ENCODE measurements around the gene PLEKHG4. TPM values are rescaled to one million over a fixed set of nuclear protein-coding genes. Genes with fewer than 3 reads are reported as not detected.
A peak's percentile ranks its signal among the peaks of the same experiment; 100 is the strongest.

PLEKHG4 gene
- total RNA-seq, 1 experiment from 2014 or later: 5.5 TPM

DNA sequence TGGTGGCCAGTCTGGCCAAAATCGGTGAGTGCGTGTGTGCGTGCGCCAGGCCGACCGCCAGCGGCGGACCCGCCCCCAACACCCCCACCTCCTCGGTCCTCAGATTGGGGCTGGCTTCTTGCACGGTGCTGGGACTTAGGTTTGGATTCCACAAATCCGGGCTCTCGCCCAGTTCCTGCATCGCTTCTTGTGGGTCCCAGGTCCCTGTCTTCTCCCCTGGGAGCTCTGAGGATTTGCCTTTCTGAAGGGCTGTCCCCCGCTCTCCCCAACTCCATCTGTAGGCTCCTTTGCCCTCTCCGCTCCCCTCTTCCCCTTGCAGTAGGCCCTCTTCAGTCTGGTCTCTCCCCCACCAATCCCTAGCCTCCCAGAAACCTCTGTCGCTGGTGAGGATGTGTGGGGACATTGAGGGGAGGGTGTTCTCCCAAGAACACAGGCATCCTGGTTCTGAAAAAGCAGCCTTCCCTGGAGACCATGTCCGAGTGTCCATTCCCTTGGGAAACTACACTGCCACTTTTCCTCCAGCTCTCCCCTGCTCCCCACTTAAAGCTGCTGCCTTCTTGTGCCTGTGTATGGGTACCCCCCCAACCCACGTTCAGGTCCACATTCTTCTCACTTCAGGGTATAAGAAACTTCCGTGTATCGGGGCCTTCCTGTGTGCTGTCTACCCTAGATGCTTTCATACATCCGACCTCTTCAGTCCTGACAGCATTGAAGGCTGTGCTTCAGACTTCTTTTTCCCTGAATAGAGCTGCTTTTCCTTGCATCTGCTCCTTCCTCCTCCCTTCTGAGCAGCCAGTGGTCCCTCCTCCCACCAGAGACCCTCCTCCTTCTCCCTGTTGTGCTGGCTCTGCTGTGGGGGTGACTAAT lies 29.9 kb upstream of the PLEKHG4 start:
- TF ChIP-seq, protein P1, sequence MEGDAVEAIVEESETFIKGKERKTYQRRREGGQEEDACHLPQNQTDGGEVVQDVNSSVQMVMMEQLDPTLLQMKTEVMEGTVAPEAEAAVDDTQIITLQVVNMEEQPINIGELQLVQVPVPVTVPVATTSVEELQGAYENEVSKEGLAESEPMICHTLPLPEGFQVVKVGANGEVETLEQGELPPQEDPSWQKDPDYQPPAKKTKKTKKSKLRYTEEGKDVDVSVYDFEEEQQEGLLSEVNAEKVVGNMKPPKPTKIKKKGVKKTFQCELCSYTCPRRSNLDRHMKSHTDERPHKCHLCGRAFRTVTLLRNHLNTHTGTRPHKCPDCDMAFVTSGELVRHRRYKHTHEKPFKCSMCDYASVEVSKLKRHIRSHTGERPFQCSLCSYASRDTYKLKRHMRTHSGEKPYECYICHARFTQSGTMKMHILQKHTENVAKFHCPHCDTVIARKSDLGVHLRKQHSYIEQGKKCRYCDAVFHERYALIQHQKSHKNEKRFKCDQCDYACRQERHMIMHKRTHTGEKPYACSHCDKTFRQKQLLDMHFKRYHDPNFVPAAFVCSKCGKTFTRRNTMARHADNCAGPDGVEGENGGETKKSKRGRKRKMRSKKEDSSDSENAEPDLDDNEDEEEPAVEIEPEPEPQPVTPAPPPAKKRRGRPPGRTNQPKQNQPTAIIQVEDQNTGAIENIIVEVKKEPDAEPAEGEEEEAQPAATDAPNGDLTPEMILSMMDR (IDR thresholded peaks at IDR 0.05; ENCODE audit: unreplicated experiment): no peak
- CTCF ChIA-PET: interaction anchor here (1.0 to 3.3 kb wide), 3 partner anchors 11 to 36 kb away, joined by 3 to 21 read pairs (median 3); no protein-coding TSS in a partner anchor
- H3K4me1 Mint-ChIP-seq (ENCODE audit: low read depth, unreplicated experiment): peaks cover 38% of the 10 kb centered on the region
- H3K4me3 Mint-ChIP-seq (ENCODE audit: low read depth, unreplicated experiment): peak overlapping the region; percentile 94
- peak; percentile 40 for DNase-seq
- no peak overlapping the region for H3K27ac Mint-ChIP-seq (ENCODE audit: unreplicated experiment)
- peaks cover 38% of the 10 kb centered on the region for H3K27me3 Mint-ChIP-seq (ENCODE audit: unreplicated experiment)
- no TSS peak for BruUV-seq (replicated peaks)
- intact Hi-C loops (cut with micrococcal nuclease; ENCODE audit: unreplicated experiment): no loop called here
- H3K9me3 Mint-ChIP-seq (ENCODE audit: low read depth, unreplicated experiment): no peaks in the 10 kb centered on the region
- H3K36me3 Mint-ChIP-seq (ENCODE audit: insufficient read depth, unreplicated experiment): peaks cover 47% of the 10 kb centered on the region

DNA sequence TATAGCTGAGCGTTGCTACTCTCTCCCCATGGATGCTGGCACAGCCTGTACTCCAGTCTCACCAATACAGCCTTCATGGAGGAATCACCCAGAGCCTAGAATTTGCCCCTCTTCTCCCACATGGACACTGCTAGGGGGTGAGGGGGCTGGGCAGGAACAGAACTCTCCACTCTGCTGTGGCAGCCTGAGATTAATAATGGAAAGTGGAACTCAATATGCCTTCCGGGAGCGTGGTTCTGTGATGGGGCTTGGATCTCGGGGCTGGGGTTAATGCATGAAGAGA lies 29.3 kb upstream of the PLEKHG4 start:
- peaks cover 32% of the 10 kb centered on the region for H3K4me1 Mint-ChIP-seq (ENCODE audit: low read depth, unreplicated experiment)
- no TSS peak for BruUV-seq (replicated peaks)
- TF ChIP-seq, protein P1 (IDR thresholded peaks at IDR 0.05; ENCODE audit: unreplicated experiment): no peak
- no peak for DNase-seq
- peaks cover 38% of the 10 kb centered on the region for H3K27me3 Mint-ChIP-seq (ENCODE audit: unreplicated experiment)
- CTCF ChIA-PET: no interaction called here
- intact Hi-C loops (cut with micrococcal nuclease; ENCODE audit: unreplicated experiment): no loop called here
- H3K4me3 Mint-ChIP-seq (ENCODE audit: low read depth, unreplicated experiment): peak overlapping the region; percentile 94
- peaks cover 41% of the 10 kb centered on the region for H3K36me3 Mint-ChIP-seq (ENCODE audit: insufficient read depth, unreplicated experiment)
- H3K27ac Mint-ChIP-seq (ENCODE audit: unreplicated experiment): no peak overlapping the region
- H3K9me3 Mint-ChIP-seq (ENCODE audit: low read depth, unreplicated experiment): no peaks in the 10 kb centered on the region

DNA sequence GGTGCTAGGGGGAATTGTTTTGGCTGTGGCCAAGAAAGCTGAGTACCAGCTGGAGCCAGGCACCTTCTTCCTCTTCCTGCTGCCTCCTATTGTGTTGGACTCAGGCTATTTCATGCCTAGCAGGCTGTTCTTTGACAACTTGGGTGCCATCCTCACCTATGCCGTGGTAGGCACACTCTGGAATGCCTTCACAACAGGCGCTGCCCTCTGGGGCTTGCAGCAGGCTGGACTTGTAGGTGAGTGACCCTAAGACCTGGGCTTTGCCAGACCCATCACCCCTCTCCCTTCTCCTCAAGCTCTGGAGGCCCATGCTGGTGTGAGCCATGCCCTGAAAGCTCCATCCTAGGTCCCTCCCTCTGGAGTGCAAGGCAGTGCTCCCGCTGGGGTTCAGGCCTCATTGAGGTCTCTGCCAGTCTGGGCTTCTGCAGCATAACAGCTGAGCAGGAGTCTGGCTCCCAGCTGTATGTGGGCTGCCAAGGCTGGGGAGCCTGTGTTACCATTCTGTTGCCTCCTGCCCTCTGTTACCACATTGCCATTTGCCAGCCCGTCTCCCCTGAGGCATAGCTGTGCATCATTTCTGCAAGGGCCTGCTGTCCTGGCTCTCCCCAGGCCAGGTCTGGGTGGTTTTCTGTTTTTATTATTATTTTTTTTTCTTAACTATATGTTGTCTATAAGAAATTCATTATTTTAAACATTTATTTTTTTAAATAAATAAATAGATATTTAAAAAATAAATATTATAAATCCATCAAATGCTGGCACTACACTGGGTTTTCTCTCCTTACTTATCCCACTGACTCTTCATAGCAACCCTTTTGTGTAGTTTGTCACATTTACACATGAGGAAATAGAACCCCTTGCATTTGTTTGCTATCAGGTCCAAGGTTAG lies 26.5 kb upstream of the PLEKHG4 start:
- Mint-ChIP-seq H3K27me3 (ENCODE audit: unreplicated experiment) (peaks cover 53% of the 10 kb centered on the region), H3K4me1 (ENCODE audit: low read depth, unreplicated experiment) (peaks cover 21% of the 10 kb centered on the region), H3K36me3 (ENCODE audit: insufficient read depth, unreplicated experiment) (peaks cover 13% of the 10 kb centered on the region), H3K9me3 (ENCODE audit: low read depth, unreplicated experiment) (no peaks in the 10 kb centered on the region), H3K4me3 (ENCODE audit: low read depth, unreplicated experiment) (no peak overlapping the region), H3K27ac (ENCODE audit: unreplicated experiment) (no peak overlapping the region)
- no peak for DNase-seq
- TF ChIP-seq, protein P1 (IDR thresholded peaks at IDR 0.05; ENCODE audit: unreplicated experiment): no peak
- CTCF ChIA-PET: interaction anchor here (0.6 kb wide), 1 partner anchor 32 kb away, joined by 3 read pairs; no protein-coding TSS in a partner anchor
- intact Hi-C loops (cut with micrococcal nuclease; ENCODE audit: unreplicated experiment): no loop called here
- no TSS peak for BruUV-seq (replicated peaks)

DNA sequence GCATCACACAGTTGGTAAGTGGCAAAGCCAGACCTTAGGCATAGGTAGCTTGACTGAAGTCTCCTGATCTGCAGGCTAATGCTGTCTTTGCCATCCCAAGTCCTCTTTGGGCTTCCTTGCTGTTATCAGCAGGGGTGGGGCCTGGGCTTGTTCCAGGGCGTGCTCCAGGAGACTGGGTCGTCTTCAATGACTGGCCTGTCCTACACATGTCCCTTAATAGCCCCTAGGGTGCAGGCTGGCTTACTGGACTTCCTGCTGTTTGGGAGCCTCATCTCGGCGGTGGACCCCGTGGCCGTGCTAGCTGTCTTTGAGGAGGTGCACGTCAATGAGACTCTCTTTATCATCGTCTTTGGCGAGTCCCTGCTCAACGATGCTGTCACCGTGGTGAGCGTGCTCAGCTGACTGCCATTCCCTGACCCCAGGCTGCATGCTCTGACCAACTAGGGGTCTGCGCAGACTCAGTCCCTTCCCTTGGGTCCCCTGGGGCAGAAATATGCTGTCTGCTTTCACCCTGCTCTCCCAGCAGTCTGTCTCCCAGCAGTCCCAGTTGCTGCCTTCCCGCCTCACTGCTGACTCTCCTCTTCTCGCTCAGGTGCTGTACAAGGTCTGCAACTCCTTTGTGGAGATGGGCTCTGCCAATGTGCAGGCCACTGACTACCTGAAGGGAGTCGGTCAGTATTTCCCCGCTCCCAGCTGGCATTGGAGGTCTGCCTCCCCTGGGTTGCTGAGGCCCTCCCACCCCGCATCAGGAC lies 24.4 kb upstream of the PLEKHG4 start:
- no peak overlapping the region for H3K27ac Mint-ChIP-seq (ENCODE audit: unreplicated experiment)
- H3K4me3 Mint-ChIP-seq (ENCODE audit: low read depth, unreplicated experiment): no peak overlapping the region
- no TSS peak for BruUV-seq (replicated peaks)
- intact Hi-C loops (cut with micrococcal nuclease; ENCODE audit: unreplicated experiment): no loop called here
- peaks cover 6% of the 10 kb centered on the region for H3K4me1 Mint-ChIP-seq (ENCODE audit: low read depth, unreplicated experiment)
- DNase-seq: no peak
- TF ChIP-seq, protein P1 (IDR thresholded peaks at IDR 0.05; ENCODE audit: unreplicated experiment): no peak
- no peaks in the 10 kb centered on the region for H3K9me3 Mint-ChIP-seq (ENCODE audit: low read depth, unreplicated experiment)
- peaks cover 5% of the 10 kb centered on the region for H3K36me3 Mint-ChIP-seq (ENCODE audit: insufficient read depth, unreplicated experiment)
- peaks cover 33% of the 10 kb centered on the region for H3K27me3 Mint-ChIP-seq (ENCODE audit: unreplicated experiment)
- CTCF ChIA-PET: no interaction called here

Data from Calu3 (cell line).